H1 (cell line): Measurements from ENCODE around the gene MELTF. TPM values are rescaled to one million over a fixed set of nuclear protein-coding genes. Genes with fewer than 3 reads are reported as not detected.

ENCODE experiments used
- CHD1 ChIP-seq: IDR thresholded peaks from 2 replicates; pipeline ENCODE4 v1.6.1; 2012; ENCODE audit warnings: low read depth, low read length, improper control_type of control experiment
- CREB1 ChIP-seq: IDR thresholded peaks from 2 replicates; pipeline ENCODE4 v1.6.1; 2012; ENCODE audit warnings: inconsistent platforms
- EGR1 ChIP-seq: IDR thresholded peaks from 2 replicates; pipeline ENCODE4 v1.6.1; 2011; ENCODE audit warnings: low read depth, low read length, borderline replicate concordance
- RAD21 ChIP-seq, 2 experiments: IDR thresholded peaks in 1 of 2; conservative IDR thresholded peaks in 1 of 2; 2 replicates each; pipeline ENCODE4 v1.6.1; 2011; ENCODE audit warnings: low read depth in 2 of 2, low read length in 2 of 2, improper control_type of control experiment in 1 of 2, inconsistent platforms in 1 of 2, mild to moderate bottlenecking in 1 of 2, moderate library complexity in 1 of 2
- SIX5 ChIP-seq: IDR thresholded peaks from 2 replicates; pipeline ENCODE4 v1.6.1; 2011; ENCODE audit warnings: mild to moderate bottlenecking, low read depth, low read length
- polyA plus RNA-seq, 7 experiments: library from polyadenylated mRNA; depleted of rRNA in 3 of 7; stranded (reverse) in 5 of 7; unstranded in 2 of 7; fragments of >200 nt in 5 of 7; fragments of 200-250 nt in 2 of 7; gene quantifications; 1 replicate in 5 of 7; 2 replicates in 1 of 7; 4 replicates in 1 of 7; pipeline versions ENCODE4 v1.2.1 to v1.2.3, GENCODE V29; 2011 to 2013; ENCODE audit warnings: missing spikeins in 2 of 7, mixed read lengths in 2 of 7
- total RNA-seq: library from RNA; stranded (reverse); fragmentation: NEBNext Ultra II Directional; extraction: Animal tissue kit (Norgen Biotek cat#: 25700); gene quantifications from 2 replicates; pipeline ENCODE4 v1.2.1, GENCODE V29; 2021
- TF ChIP-seq, protein P1 (sequence below), 3 experiments: IDR thresholded peaks; 1 replicate in 2 of 3; 2 replicates in 1 of 3; pipeline versions ENCODE4 v1.5.1 to v1.6.1; 2011; ENCODE audit warnings: low read length in 3 of 3, mild to moderate bottlenecking in 3 of 3, inconsistent platforms in 2 of 3, low read depth in 1 of 3, moderate library complexity in 1 of 3; ENCODE audit not compliant: insufficient read depth in 1 of 3; ENCODE audit errors: control extremely low read depth in 1 of 3

MELTF gene
- total and polyA plus RNA-seq, 2 of the 8 experiments (the other 6 are each of a cell fraction or from before 2014, with no cell fraction given) = 1.7 to 3.5 TPM

DNA sequence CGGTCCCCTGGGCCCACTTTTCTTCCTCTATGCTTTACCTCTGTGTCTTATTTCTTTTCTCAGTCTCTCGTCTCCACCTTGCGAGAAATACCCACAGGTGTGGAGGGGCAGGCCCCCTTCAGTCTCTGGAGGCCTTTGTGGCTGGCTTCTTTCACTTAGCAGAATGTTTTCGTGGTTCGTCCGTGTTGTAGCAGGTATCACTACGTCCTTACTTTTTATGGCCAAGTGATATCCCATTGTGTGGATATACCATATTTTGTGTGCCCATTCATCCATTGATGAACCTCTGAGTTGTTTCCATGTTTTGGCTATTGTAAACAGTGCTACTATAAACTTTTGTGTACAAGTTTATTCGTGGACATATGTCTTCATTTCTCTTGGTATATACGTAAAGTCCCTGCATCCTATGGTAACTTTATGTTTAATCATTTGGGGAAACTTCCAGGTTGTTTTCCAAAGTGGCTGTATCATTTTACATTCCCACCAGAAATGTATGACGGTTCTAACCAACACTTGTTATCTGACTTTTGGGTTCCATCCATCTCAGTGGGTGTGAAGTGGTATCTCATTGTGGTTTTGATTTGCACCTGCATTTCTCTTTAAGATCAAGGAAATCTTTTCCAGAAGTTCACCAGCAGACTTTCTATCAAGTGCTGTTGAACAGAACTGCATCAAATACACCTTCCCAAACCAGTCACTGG lies 66.5 kb downstream of the MELTF start (continued):
- TF ChIP-seq RAD21 (IDR thresholded peaks at IDR 0.05 in 1 of 2, conservative IDR thresholded peaks at IDR 0.05 in 1 of 2; ENCODE audit: low read depth in 2 of 2, low read length in 2 of 2) = no peak
- TF ChIP-seq, protein P1, sequence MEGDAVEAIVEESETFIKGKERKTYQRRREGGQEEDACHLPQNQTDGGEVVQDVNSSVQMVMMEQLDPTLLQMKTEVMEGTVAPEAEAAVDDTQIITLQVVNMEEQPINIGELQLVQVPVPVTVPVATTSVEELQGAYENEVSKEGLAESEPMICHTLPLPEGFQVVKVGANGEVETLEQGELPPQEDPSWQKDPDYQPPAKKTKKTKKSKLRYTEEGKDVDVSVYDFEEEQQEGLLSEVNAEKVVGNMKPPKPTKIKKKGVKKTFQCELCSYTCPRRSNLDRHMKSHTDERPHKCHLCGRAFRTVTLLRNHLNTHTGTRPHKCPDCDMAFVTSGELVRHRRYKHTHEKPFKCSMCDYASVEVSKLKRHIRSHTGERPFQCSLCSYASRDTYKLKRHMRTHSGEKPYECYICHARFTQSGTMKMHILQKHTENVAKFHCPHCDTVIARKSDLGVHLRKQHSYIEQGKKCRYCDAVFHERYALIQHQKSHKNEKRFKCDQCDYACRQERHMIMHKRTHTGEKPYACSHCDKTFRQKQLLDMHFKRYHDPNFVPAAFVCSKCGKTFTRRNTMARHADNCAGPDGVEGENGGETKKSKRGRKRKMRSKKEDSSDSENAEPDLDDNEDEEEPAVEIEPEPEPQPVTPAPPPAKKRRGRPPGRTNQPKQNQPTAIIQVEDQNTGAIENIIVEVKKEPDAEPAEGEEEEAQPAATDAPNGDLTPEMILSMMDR (IDR thresholded peaks at IDR 0.05; ENCODE audit: control extremely low read depth in 1 of 3, insufficient read depth in 1 of 3, low read depth in 1 of 3, low read length in 3 of 3) = no peak
- no peak for TF ChIP-seq CHD1
- no peak for TF ChIP-seq SIX5
- TF ChIP-seq EGR1 = no peak
- no peak for TF ChIP-seq CREB1
- TF ChIP-seq, all 59 proteins: peak for 0
